GM20000 (cell line): Measurements from ENCODE around the gene SPX.

Source experiments
- DNase-seq: peaks from one replicate; pipeline ENCODE4 v3.0.0; 2012; ENCODE audit warnings: low spot score
- CTCF ChIP-seq: IDR thresholded peaks from 2 replicates; pipeline ENCODE4 v1.5.1; 2012; ENCODE audit warnings: mild to moderate bottlenecking, control low read depth; ENCODE audit errors: extremely low read depth, missing control alignments

SPX gene

GRCh38 chr12:21577516-21577915, 51.4 kb downstream of the SPX start:
- no peak for DNase-seq
- no peak for TF ChIP-seq CTCF

GRCh38 chr12:21580748-21581516, 54.8 kb downstream of the SPX start:
- DNase-seq, result no peak
- no peak for TF ChIP-seq CTCF
